ELR (cell line): ENCODE data around the gene VPS4A.

ENCODE experiments used
- DNase-seq: peaks from one replicate; pipeline ENCODE4 v3.0.0-alpha.2; 2015; ENCODE audit warnings: low read depth

Gene VPS4A

DNA sequence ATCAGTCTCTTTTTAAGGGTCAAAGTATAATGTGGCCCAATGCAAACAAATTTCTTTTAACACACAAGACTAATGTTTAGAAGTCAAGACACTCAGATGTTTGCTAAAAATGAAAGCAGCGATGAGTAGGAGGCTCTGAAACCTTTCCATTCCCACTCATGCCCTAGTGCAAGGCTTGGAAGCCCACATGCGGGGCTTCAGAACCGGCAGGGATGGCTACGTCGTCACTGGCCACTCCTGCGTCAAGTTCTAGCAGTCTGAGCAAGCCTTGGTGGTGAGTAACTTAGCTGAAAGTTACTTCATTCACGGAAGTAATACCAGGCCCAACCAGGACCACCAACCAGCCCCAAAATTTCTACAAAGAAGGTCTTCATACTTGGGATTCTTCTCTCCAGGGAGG lies 55.3 kb downstream of the VPS4A start:
- DNase-seq: no peak

- DNase-seq: peak; percentile 28
These were observed 56.8 kb downstream of the VPS4A start for GRCh38 chr16:69367980-69368379.

DNA sequence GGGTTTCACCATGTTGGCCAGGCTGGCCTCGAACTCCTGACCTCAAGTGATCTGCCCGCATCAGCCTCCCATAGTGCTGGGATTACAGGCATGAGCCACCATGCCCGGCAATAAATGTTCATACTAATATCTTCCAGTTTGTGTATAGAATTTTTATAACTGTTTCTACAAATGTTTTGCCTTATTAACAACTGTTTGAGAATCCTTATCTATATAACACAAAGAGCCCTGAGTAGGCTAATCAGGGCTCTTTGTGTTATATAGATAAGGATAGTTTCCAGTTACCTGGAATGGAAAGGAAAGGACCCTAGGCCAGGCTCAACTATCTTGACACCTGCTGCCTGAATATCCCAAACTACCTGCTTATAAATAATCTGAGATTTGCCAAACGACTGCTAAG lies 57.7 kb downstream of the VPS4A start:
- DNase-seq: no peak

DNA sequence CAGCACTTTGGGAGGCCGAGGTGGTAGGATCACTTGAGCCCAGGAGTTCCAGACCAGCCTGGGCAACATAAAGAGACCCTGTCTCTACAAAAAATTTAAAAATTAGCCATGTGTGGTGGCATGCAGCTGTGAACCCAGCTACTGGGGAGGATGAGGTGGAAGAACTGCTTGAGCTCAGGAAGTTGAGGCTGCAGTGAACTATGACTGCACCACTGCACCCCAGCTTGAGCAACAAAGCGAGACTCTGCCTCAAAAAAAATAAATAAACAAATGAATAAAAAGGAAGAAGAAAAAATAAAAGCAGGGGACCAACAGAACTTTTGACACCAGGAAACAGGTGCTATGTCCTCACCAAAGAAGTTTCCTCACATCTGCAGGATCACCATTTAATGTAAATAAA lies 60.4 kb downstream of the VPS4A start:
- DNase-seq: no peak

DNA sequence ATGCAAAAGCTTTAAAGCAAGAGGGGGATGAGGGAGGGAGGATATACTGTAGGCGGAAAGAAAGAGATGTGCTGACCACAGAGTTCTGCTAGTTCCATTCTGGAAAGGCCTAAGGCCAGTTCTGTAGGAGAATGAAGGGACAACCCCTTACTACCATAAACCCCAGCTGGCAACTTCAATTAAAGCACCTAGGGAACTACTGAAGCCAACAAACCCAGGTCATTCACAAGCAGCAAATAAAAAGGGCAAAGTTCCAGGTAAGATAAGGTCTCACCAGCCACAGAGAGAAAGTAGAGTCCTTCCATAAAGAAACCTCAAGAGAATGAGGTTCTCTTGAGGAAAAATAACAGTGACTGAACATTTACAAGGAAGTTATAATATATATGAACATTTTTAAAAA lies 61.9 kb downstream of the VPS4A start:
- no peak for DNase-seq
